Brain microvascular endothelial cell (primary cell): ENCODE measurements around the gene FOXP4.

ENCODE experiments used
- DNase-seq: peaks from one replicate; pipeline ENCODE4 v3.0.0-alpha.2; 2020
- H3K27ac ChIP-seq: fragments of 250-450 bp; sonication (Bioruptor Pico); 2 replicates; pipeline ENCODE4 v1.5.1; 2020; ENCODE audit warnings: mild to moderate bottlenecking, moderate library complexity
- H3K27me3 ChIP-seq: fragments of 250-450 bp; sonication (Bioruptor Pico); replicated peaks from 2 replicates; pipeline ENCODE4 v1.5.1; 2020; ENCODE audit warnings: mild to moderate bottlenecking
- H3K36me3 ChIP-seq: fragments of 250-450 bp; sonication (Bioruptor Pico); replicated peaks from 2 replicates; pipeline ENCODE4 v1.5.1; 2020; ENCODE audit warnings: mild to moderate bottlenecking
- H3K4me3 ChIP-seq: 2 replicates; pipeline ENCODE4 v1.5.1; 2011; ENCODE audit warnings: low read depth, mild to moderate bottlenecking, control low read depth, low read length, moderate library complexity
- CTCF ChIP-seq: IDR thresholded peaks from 2 replicates; pipeline ENCODE4 v1.5.1; 2011; ENCODE audit warnings: low read depth, mild to moderate bottlenecking, moderate library complexity, low read length, control low read depth, inconsistent platforms; ENCODE audit errors: missing control alignments
- in situ Hi-C: cut with HindIII; loops from 2 replicates; pipeline ENCODE4 v1.10.0; 2017; ENCODE audit warnings: low sequenced_read_pairs, low pct_ligation_motif_present

The FOXP4 gene

GRCh38 chr6:41559655-41560427 is 13.7 kb downstream of the FOXP4 start:
- Histone ChIP-seq H3K4me3 (no peak overlapping the region), H3K27me3 (no peaks in the 10 kb centered on the region), H3K36me3 (no peaks in the 10 kb centered on the region), H3K27ac (no peak overlapping the region)
- TF ChIP-seq CTCF = no peak
- in situ Hi-C loops = no loop called here
- DNase-seq = no peak

DNA sequence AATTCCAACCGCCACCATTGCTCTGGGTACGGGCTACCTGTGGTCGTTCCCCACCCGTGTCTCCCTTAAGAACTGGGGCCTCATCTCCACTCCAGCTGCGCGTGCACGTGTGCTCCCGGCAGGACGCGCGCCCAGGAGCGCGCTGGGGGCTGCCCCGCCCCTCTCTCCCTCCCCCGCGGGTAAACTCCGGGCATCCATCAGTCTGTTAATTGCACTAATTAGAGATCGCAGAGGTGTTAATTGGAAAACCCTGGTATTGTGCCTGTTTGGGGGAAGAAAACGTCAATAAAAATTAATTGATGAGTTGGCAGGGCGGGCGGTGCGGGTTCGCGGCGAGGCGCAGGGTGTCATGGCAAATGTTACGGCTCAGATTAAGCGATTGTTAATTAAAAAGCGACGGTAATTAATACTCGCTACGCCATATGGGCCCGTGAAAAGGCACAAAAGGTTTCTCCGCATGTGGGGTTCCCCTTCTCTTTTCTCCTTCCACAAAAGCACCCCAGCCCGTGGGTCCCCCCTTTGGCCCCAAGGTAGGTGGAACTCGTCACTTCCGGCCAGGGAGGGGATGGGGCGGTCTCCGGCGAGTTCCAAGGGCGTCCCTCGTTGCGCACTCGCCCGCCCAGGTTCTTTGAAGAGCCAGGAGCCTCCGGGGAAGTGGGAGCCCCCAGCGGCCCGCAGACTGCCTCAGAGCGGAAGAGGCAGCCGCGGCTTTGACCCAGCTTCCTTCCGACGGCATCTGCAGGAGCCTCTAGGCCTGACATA is 14.4 kb downstream of the FOXP4 start:
- H3K4me3 ChIP-seq = peak overlapping the region; percentile 35
- TF ChIP-seq CTCF = no peak
- no peak overlapping the region for H3K27ac ChIP-seq
- DNase-seq = no peak
- in situ Hi-C loops = no loop called here
- H3K36me3 ChIP-seq = peaks cover under 1% of the 10 kb centered on the region
- H3K27me3 ChIP-seq = no peaks in the 10 kb centered on the region

GRCh38 chr6:41561416-41561815 is 15.2 kb downstream of the FOXP4 start:
- no peak for TF ChIP-seq CTCF
- H3K36me3 ChIP-seq = peaks cover 4% of the 10 kb centered on the region
- no peak overlapping the region for H3K4me3 ChIP-seq
- in situ Hi-C loops = no loop called here
- no peak for DNase-seq
- H3K27me3 ChIP-seq = no peaks in the 10 kb centered on the region
- H3K27ac ChIP-seq = no peak overlapping the region

DNA sequence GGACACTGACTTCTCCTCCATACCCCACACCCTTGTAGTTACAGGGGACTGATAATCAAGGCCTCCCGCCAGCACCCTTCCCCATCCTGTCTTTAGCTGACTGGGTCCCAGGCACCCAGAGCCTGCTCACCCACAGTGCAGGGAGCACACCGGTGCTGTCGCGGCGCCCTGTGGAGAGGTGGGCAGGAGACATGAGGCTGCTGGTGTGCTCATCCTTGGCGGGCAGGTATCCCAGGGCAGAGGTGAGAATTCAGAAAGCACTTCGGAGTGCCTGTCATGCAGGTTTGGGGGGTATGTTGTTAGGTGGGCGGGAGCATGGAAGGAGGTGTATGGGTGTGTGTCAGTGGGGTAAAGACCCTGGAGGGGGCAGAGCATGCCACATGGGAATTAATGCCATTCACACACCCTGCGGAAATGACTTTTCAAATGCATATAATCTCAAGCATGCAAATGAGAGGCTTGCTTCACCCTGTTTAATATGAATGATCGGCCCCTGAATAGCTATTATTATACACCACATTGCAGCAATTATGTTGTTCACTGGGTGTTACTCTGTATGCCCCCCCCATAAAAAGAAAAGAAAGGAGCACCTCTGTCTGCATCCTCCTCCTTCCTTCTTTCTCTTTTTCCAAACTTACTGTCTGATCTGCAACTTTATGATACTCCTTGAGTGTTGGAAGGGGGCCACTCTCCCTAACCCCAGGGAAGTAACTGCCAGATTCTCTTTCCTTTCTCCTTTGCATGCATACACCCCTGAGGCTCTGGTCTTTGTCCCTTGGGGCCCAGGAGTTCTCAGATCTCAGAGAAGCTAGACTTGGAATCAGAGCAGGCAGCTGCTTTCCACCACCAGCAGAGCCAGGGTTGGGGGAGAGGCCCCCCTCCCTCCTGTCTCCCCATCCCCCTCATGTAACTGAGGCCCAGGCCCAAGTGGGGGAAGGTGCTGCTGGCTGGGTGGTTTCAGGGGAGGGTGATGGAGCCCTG is 16.0 kb downstream of the FOXP4 start:
- Histone ChIP-seq H3K4me3 (no peak overlapping the region), H3K36me3 (peaks cover 5% of the 10 kb centered on the region), H3K27ac (no peak overlapping the region), H3K27me3 (no peaks in the 10 kb centered on the region)
- no peak for DNase-seq
- in situ Hi-C loops = no loop called here
- no peak for TF ChIP-seq CTCF

GRCh38 chr6:41563060-41563776 is 17.0 kb downstream of the FOXP4 start:
- no peak for DNase-seq
- Histone ChIP-seq H3K27me3 (no peaks in the 10 kb centered on the region), H3K4me3 (no peak overlapping the region), H3K36me3 (peaks cover 6% of the 10 kb centered on the region), H3K27ac (no peak overlapping the region)
- in situ Hi-C loops = no loop called here
- TF ChIP-seq CTCF = no peak
